Ishikawa (cell line): ENCODE measurements around the gene PPP6R3.

Source experiments
- CEBPB ChIP-seq: IDR thresholded peaks from 2 replicates; pipeline ENCODE4 v1.6.1; 2012
- CREB1 ChIP-seq: IDR thresholded peaks from 2 replicates; pipeline ENCODE4 v1.6.1; 2012; ENCODE audit warnings: low read depth
- EGR1 ChIP-seq: IDR thresholded peaks from 2 replicates; pipeline ENCODE4 v1.6.1; 2012
- EP300 ChIP-seq: IDR thresholded peaks from 2 replicates; pipeline ENCODE4 v1.6.1; 2012; ENCODE audit warnings: borderline replicate concordance
- FOXM1 ChIP-seq: IDR thresholded peaks from 2 replicates; pipeline ENCODE4 v1.6.1; 2012; ENCODE audit warnings: low read depth, borderline replicate concordance
- NFIC ChIP-seq: IDR thresholded peaks from 2 replicates; pipeline ENCODE4 v1.6.1; 2012
- RAD21 ChIP-seq: IDR thresholded peaks from 2 replicates; pipeline ENCODE4 v1.6.1; 2012; ENCODE audit warnings: low read depth
- REST ChIP-seq: IDR thresholded peaks from 2 replicates; pipeline ENCODE4 v1.6.1; 2012; ENCODE audit warnings: low read depth, mild to moderate bottlenecking
- TAF1 ChIP-seq: IDR thresholded peaks from 2 replicates; pipeline ENCODE4 v1.6.1; 2012; ENCODE audit warnings: low read depth, mild to moderate bottlenecking
- TCF12 ChIP-seq: IDR thresholded peaks from 2 replicates; pipeline ENCODE4 v1.6.1; 2012; ENCODE audit warnings: low read depth
- TEAD4 ChIP-seq: IDR thresholded peaks from 2 replicates; pipeline ENCODE4 v1.6.1; 2012
- USF1 ChIP-seq: IDR thresholded peaks from 2 replicates; pipeline ENCODE4 v1.6.1; 2012
- YY1 ChIP-seq: IDR thresholded peaks from 2 replicates; pipeline ENCODE4 v1.6.1; 2012; ENCODE audit warnings: low read depth
- ZBTB7A ChIP-seq: IDR thresholded peaks from 2 replicates; pipeline ENCODE4 v1.6.1; 2012; ENCODE audit warnings: low read depth
- TF ChIP-seq, protein P1 (sequence below): IDR thresholded peaks from 2 replicates; pipeline ENCODE4 v1.6.1; 2012

The PPP6R3 gene, protein sequence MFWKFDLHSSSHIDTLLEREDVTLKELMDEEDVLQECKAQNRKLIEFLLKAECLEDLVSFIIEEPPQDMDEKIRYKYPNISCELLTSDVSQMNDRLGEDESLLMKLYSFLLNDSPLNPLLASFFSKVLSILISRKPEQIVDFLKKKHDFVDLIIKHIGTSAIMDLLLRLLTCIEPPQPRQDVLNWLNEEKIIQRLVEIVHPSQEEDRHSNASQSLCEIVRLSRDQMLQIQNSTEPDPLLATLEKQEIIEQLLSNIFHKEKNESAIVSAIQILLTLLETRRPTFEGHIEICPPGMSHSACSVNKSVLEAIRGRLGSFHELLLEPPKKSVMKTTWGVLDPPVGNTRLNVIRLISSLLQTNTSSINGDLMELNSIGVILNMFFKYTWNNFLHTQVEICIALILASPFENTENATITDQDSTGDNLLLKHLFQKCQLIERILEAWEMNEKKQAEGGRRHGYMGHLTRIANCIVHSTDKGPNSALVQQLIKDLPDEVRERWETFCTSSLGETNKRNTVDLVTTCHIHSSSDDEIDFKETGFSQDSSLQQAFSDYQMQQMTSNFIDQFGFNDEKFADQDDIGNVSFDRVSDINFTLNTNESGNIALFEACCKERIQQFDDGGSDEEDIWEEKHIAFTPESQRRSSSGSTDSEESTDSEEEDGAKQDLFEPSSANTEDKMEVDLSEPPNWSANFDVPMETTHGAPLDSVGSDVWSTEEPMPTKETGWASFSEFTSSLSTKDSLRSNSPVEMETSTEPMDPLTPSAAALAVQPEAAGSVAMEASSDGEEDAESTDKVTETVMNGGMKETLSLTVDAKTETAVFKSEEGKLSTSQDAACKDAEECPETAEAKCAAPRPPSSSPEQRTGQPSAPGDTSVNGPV

DNA sequence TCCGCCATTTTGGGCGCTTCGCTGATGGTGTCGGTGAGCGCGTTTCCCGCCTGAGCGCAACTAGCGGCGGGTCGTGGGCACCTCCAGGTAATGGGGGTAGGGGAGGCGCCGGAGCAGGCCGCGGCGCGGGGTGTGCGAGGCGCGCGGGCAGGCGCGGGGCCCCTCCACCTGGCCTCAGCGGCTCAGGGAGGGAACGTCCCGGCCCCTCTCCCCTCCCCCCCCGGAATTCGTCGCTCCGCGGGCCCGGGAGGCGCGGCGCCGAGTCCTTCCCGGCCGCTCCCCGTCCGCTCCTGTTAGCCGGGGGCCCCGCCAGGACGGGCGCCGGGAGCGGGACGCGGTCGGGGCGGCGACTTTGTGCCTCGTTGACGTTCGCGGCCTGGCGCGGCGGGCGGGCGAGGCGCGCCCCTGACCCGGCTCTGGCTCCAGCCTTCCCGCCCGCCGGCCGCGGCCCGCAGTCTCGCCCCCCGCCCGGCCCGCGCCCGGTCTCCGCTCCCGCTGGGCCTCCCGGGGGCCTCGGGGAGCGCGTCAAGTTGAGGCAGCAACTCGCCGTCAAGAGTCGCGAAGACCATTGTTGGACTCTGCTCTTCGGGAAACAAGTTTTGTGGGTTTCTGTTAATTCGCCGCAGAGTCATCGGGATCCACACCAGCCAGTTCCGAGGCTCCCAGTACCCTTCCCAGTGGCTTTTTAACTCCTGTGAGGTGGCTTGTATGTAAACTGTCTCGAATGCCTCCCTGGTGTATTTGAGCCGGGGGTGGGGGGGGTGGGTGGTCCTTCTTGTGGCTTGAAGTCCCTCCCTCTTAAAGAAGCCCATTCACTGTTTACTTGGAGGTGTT, at the start of gene PPP6R3:
TSS of gene PPP6R3 (plus strand) at position 12 of the 834 bp plus-strand sequence. CDS start 76,913 bp downstream, outside the sequence.
- no peak for TF ChIP-seq CREB1
- no peak for TF ChIP-seq NFIC
- peak; percentile 66; the same call in 1 of the 2 replicates for TF ChIP-seq TAF1
- no peak for TF ChIP-seq FOXM1
- no peak for TF ChIP-seq USF1
- TF ChIP-seq TCF12 = no peak
- no peak for TF ChIP-seq RAD21
- no peak for TF ChIP-seq EP300
- no peak for TF ChIP-seq REST
- TF ChIP-seq CEBPB = no peak
- TF ChIP-seq YY1 = peak; percentile 90
- TF ChIP-seq, protein P1, sequence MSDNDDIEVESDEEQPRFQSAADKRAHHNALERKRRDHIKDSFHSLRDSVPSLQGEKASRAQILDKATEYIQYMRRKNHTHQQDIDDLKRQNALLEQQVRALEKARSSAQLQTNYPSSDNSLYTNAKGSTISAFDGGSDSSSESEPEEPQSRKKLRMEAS = peak; percentile 64
- 0 out of 2 replicates have a peak, but pooled peaks have one; percentile 8 for TF ChIP-seq EGR1
- no peak for TF ChIP-seq ZBTB7A
- peak; percentile 50; the same call in 1 of the 2 replicates for TF ChIP-seq TEAD4

DNA sequence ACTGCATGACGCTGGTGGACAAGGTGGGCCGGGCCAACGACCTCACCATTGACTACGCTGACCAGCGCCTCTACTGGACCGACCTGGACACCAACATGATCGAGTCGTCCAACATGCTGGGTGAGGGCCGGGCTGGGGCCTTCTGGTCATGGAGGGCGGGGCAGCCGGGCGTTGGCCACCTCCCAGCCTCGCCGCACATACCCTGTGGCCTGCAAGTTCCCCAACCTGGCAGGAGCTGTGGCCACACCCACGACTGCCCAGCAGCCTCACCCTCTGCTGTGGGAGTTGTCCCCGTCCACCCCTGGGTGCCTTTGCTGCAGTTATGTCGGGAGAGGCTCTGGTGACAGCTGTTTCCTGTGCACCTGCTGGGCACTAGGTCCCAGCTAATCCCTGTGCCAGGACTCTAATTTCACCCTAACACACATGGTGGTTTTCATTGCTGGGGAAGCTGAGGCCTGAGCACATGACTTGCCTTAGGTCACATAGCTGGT, 49.0 kb upstream of the PPP6R3 start:
- TF ChIP-seq CEBPB = no peak
- peak; percentile 52; the same call in 1 of the 2 replicates for TF ChIP-seq TEAD4
- peak; percentile 38; the same call in 1 of the 2 replicates for TF ChIP-seq YY1
- TF ChIP-seq NFIC = peak; percentile 57
- no peak for TF ChIP-seq FOXM1
- TF ChIP-seq ZBTB7A = no peak
- TF ChIP-seq TAF1 = no peak
- peak; percentile 37; the same call in 1 of the 2 replicates for TF ChIP-seq EP300
- TF ChIP-seq REST = no peak
- TF ChIP-seq, protein P1 = 0 out of 2 replicates have a peak, but pooled peaks have one; percentile 43
- no peak for TF ChIP-seq USF1
- no peak for TF ChIP-seq RAD21
- peak; percentile 73 for TF ChIP-seq TCF12
- TF ChIP-seq CREB1 = no peak
- TF ChIP-seq EGR1 = no peak

GRCh38 chr11:68412593-68413475, 47.7 kb upstream of the PPP6R3 start:
- no peak for TF ChIP-seq RAD21
- TF ChIP-seq, protein P1 = no peak
- no peak for TF ChIP-seq NFIC
- no peak for TF ChIP-seq TCF12
- no peak for TF ChIP-seq TEAD4
- no peak for TF ChIP-seq FOXM1
- no peak for TF ChIP-seq USF1
- no peak for TF ChIP-seq TAF1
- TF ChIP-seq CEBPB = no peak
- TF ChIP-seq REST = no peak
- no peak for TF ChIP-seq CREB1
- TF ChIP-seq YY1 = no peak
- TF ChIP-seq EGR1 = no peak
- TF ChIP-seq EP300 = no peak
- no peak for TF ChIP-seq ZBTB7A
